WERI-Rb-1 (cell line): ENCODE results near the gene MAP2K4.

Experiments used
- DNase-seq: peaks from one replicate; pipeline ENCODE4 v3.0.0-alpha.2; 2020
- H3K27ac ChIP-seq: fragments of 250-450 bp; sonication (Bioruptor Pico); 2 replicates; pipeline ENCODE4 v1.5.1; 2020; ENCODE audit warnings: mild to moderate bottlenecking, moderate library complexity
- H3K27me3 ChIP-seq: fragments of 250-450 bp; sonication (Bioruptor Pico); 2 replicates; pipeline ENCODE4 v1.5.1; 2021; ENCODE audit warnings: mild to moderate bottlenecking, low read depth, moderate library complexity; ENCODE audit not compliant: insufficient read depth, severe bottlenecking
- H3K36me3 ChIP-seq: fragments of 250-450 bp; sonication (Bioruptor Pico); 2 replicates; pipeline ENCODE4 v1.5.1; 2020; ENCODE audit warnings: mild to moderate bottlenecking, moderate library complexity
- H3K4me3 ChIP-seq: 2 replicates; pipeline ENCODE4 v1.5.1; 2011; ENCODE audit warnings: low read depth, mild to moderate bottlenecking, control low read depth, low read length
- H3K9me3 ChIP-seq: fragments of 250-450 bp; sonication (Bioruptor Pico); 2 replicates; pipeline ENCODE4 v1.5.1; 2021; ENCODE audit warnings: mild to moderate bottlenecking, moderate library complexity; ENCODE audit not compliant: severe bottlenecking
- TF ChIP-seq, protein P1 (sequence below): IDR thresholded peaks from 2 replicates; pipeline ENCODE4 v1.5.1; 2011; ENCODE audit warnings: low read depth, mild to moderate bottlenecking, control low read depth, inconsistent platforms, low read length

MAP2K4 gene

DNA sequence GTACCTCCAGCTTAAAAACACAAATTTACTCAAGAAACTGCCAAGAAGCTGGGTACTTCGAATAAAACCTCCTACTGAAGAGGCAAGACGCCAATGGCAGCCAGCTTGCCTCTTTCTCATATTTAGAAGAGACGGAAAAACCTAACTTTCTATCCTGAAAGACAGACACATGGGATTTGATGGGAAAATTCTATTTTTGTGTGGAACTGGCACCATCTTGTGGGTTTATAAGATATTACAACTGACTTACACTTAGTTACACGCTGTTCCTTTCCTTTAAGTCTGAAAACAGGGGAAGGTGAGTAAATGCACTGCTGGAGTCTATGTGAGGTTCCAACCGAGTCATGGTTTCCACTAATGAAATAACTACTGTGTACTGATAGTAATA is 33.7 kb upstream of the MAP2K4 start:
- no peaks in the 10 kb centered on the region for H3K27me3 ChIP-seq
- no peaks in the 10 kb centered on the region; the same call in 1 of the 2 replicates for H3K36me3 ChIP-seq
- TF ChIP-seq, protein P1, sequence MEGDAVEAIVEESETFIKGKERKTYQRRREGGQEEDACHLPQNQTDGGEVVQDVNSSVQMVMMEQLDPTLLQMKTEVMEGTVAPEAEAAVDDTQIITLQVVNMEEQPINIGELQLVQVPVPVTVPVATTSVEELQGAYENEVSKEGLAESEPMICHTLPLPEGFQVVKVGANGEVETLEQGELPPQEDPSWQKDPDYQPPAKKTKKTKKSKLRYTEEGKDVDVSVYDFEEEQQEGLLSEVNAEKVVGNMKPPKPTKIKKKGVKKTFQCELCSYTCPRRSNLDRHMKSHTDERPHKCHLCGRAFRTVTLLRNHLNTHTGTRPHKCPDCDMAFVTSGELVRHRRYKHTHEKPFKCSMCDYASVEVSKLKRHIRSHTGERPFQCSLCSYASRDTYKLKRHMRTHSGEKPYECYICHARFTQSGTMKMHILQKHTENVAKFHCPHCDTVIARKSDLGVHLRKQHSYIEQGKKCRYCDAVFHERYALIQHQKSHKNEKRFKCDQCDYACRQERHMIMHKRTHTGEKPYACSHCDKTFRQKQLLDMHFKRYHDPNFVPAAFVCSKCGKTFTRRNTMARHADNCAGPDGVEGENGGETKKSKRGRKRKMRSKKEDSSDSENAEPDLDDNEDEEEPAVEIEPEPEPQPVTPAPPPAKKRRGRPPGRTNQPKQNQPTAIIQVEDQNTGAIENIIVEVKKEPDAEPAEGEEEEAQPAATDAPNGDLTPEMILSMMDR: peak; percentile 40; the same call in 1 of the 2 replicates
- H3K4me3 ChIP-seq: no peak overlapping the region
- H3K9me3 ChIP-seq: no peaks in the 10 kb centered on the region
- H3K27ac ChIP-seq: no peak overlapping the region
- DNase-seq: no peak

DNA sequence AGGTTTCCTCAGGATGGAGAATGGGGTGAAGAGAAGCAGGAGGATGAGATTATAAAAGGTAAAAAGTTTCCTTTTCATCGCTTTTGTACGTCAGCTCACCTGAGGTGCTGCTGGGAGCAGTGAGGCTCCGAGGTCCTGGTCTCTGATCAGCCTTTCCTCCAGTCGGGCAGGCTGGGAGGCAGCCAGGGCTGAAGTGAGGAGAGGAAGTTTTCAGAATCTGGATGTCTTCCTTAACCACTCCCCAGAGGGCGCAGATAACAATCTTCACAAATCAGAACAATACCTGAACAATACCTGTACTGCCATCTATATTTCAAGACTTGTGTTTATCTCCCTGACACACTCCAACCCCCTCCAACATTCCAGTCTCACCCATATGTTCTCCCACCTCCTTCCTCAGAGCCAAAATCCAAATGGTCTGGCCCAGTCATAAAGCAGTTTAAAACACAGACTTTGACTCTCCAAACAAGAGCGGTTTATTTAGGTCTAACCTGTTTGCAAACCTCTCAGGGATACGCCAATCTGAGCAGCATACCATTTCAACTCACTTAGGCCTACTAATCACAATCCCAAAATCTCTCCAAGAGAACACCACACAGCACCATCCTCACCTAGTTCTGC is 30.2 kb upstream of the MAP2K4 start:
- Histone ChIP-seq H3K4me3 (no peak overlapping the region), H3K9me3 (no peaks in the 10 kb centered on the region), H3K27me3 (no peaks in the 10 kb centered on the region), H3K27ac (no peak overlapping the region), H3K36me3 (no peaks in the 10 kb centered on the region)
- DNase-seq: no peak
- TF ChIP-seq, protein P1: no peak

DNA sequence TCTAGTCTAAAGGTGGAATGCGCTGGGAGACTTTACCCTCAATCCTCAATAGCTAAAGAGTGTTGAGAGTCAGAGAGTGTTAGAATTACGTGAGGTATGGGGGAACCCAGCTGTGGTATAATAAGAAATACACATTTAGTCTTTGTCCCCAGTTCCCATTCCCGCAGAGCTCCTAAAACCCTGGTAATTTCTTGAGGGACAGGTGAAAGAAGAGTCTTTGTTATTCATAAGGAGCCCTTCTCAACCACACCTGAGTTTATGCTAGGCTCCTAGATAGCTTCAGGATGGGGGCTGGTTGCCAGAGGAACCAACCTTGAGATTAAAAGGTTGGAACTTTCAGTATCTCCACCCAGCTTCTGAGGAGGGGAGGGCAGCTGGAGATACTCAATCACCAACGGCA is 29.2 kb upstream of the MAP2K4 start:
- Histone ChIP-seq H3K36me3 (no peaks in the 10 kb centered on the region), H3K27me3 (no peaks in the 10 kb centered on the region), H3K4me3 (no peak overlapping the region), H3K27ac (no peak overlapping the region), H3K9me3 (no peaks in the 10 kb centered on the region)
- no peak for DNase-seq
- TF ChIP-seq, protein P1: no peak

DNA sequence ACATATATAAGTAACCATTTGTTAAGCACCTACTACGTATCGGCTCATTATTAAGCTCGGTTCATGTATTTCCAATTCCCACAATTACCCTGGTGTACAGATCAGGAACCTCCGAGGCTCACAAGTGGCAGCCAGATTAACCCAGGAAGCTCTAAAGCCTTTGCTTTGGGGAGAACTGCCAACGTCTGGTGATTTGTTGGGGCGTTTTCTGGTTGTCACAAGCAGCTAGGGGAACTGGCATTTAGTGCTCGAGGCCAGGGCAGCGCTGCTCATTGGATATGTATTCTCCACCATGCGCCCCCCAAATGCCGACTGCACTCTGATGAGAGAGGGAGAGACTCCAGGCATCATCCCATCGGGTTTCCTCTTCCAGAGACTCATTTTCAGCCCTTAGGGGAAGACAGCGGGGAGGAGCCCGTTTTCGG is 23.9 kb upstream of the MAP2K4 start:
- no peaks in the 10 kb centered on the region for H3K36me3 ChIP-seq
- peak; percentile 46 for DNase-seq
- TF ChIP-seq, protein P1: no peak
- H3K27me3 ChIP-seq: no peaks in the 10 kb centered on the region
- no peaks in the 10 kb centered on the region for H3K9me3 ChIP-seq
- H3K4me3 ChIP-seq: peak overlapping the region; percentile 80
- peak overlapping the region; percentile 68 for H3K27ac ChIP-seq

DNA sequence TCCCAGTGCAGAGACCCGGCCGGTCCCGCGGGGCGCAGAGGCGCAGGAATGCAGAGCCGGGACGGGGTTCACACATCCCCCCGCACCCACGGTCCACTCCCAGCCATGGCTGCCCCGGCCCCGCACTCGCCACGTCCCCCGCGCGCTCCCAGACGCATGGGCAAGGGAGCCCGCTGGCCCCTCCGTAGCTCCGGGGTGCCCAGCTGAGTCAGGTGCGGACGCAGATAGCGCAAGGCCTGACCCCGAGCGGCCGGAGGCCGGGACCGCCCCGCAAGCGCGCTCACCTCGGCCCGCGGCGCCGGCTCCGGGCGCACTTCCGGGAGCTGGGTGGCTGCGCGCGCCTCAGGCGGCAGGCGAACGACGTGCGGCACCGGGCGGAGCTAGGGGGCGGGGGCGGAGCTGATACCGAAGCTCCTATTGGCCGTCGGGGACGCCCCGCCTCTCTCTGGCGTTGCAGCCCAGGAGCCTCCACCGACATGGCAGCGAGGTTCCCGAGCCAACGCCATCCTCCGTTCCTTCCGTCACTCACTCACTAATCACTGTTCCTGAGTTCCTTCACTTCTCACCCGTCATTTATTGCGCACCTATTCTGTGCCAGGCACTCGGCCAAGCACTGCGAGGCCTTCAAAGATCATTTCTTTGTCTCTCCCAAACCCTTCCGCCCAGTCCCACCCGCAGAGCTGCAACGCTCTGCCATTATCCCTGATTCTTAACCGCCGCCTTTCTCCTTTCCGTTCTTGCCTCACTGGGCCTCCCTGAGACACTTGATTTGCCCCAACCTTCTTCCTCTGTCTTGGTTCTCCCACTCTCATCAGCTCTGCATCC is 23.3 kb upstream of the MAP2K4 start, which contains the start of gene ZNF18:
ZNF18 (minus strand) TSS at position 329 of the 825 bp plus-strand sequence. CDS start 4,646 bp downstream, outside the sequence.
- peak; percentile 95 for DNase-seq
- H3K36me3 ChIP-seq: no peaks in the 10 kb centered on the region
- TF ChIP-seq, protein P1: no peak
- peak within 1 kb of the TSS; percentile 76 for H3K27ac ChIP-seq
- H3K9me3 ChIP-seq: no peaks in the 10 kb centered on the region
- no peaks in the 10 kb centered on the region for H3K27me3 ChIP-seq
- H3K4me3 ChIP-seq: peak within 1 kb of the TSS; percentile 80
